ENCODE results near the gene PTPN23. TPM values are rescaled to one million over a fixed set of nuclear protein-coding genes. Genes with fewer than 3 reads are reported as not detected.

PTPN23 gene
- polyA plus RNA-seq, 1 donor from 2014 or later = 36.2 TPM

- Histone ChIP-seq H3K4me2 (ENCODE audit: low read length) (no peak overlapping the region), H3K9ac (ENCODE audit: low read length) (no peak overlapping the region), H4K20me1 (ENCODE audit: insufficient read depth) (no peaks in the 10 kb centered on the region), H3F3A (ENCODE audit: insufficient read depth, low read length, poor library complexity, severe bottlenecking) (no peaks in the 10 kb centered on the region), H3K4me3 (ENCODE audit: low read length) (no peak overlapping the region), H3K9me2 (ENCODE audit: insufficient read depth, low read length) (no peaks in the 10 kb centered on the region), H3K27ac (ENCODE audit: low read length) (no peak overlapping the region), H3K79me2 (replicated peaks; ENCODE audit: insufficient read depth, low read length) (no peaks in the 10 kb centered on the region), H3K27me3 (ENCODE audit: insufficient read depth, low read depth, low read length) (no peaks in the 10 kb centered on the region), H3K9me3 (ENCODE audit: low read length) (no peaks in the 10 kb centered on the region), H3K36me3 (ENCODE audit: insufficient read depth, low read length) (no peaks in the 10 kb centered on the region), H2AFZ (ENCODE audit: low read depth, low read length) (no peak overlapping the region)
- TF ChIP-seq CTCF (IDR thresholded peaks at IDR 0.05; ENCODE audit: poor library complexity, severe bottlenecking) = no peak
- TF ChIP-seq MXI1 (conservative IDR thresholded peaks at IDR 0.05; ENCODE audit: poor library complexity, severe bottlenecking) = no peak
- TF ChIP-seq POLR2AphosphoS5 (IDR thresholded peaks at IDR 0.05) = no peak
- TF ChIP-seq SMC3 (conservative IDR thresholded peaks at IDR 0.05; ENCODE audit: poor library complexity) = no peak
- TF ChIP-seq RAD21 (conservative IDR thresholded peaks at IDR 0.05) = no peak
- no peak for TF ChIP-seq TAF1 (IDR thresholded peaks at IDR 0.05; ENCODE audit: low read depth)
- no peak for TF ChIP-seq REST (IDR thresholded peaks at IDR 0.05; ENCODE audit: borderline replicate concordance)
- TF ChIP-seq EZH2 (IDR thresholded peaks at IDR 0.05; ENCODE audit: borderline replicate concordance, insufficient read depth, low read length, poor library complexity, severe bottlenecking) = no peak
- no peak for TF ChIP-seq EP300 (conservative IDR thresholded peaks at IDR 0.05; ENCODE audit: poor library complexity, severe bottlenecking)
These were observed 47.0 kb downstream of the PTPN23 start for GRCh38 chr3:47427866-47428265.

- H3K9me2 ChIP-seq (ENCODE audit: insufficient read depth, low read length) = no peaks in the 10 kb centered on the region
- no peak overlapping the region for H3K4me2 ChIP-seq (ENCODE audit: low read length)
- no peaks in the 10 kb centered on the region for H3K36me3 ChIP-seq (ENCODE audit: insufficient read depth, low read length)
- H3K4me3 ChIP-seq (ENCODE audit: low read length) = no peak overlapping the region
- H3F3A ChIP-seq (ENCODE audit: insufficient read depth, low read length, poor library complexity, severe bottlenecking) = no peaks in the 10 kb centered on the region
- no peaks in the 10 kb centered on the region for H3K79me2 ChIP-seq (replicated peaks; ENCODE audit: insufficient read depth, low read length)
- H4K20me1 ChIP-seq (ENCODE audit: insufficient read depth) = no peaks in the 10 kb centered on the region
- TF ChIP-seq EZH2 (IDR thresholded peaks at IDR 0.05; ENCODE audit: borderline replicate concordance, insufficient read depth, low read length, poor library complexity, severe bottlenecking) = no peak
- TF ChIP-seq RAD21 (conservative IDR thresholded peaks at IDR 0.05) = no peak
- TF ChIP-seq REST (IDR thresholded peaks at IDR 0.05; ENCODE audit: borderline replicate concordance) = no peak
- TF ChIP-seq MXI1 (conservative IDR thresholded peaks at IDR 0.05; ENCODE audit: poor library complexity, severe bottlenecking) = no peak
- no peak for TF ChIP-seq SMC3 (conservative IDR thresholded peaks at IDR 0.05; ENCODE audit: poor library complexity)
- no peak for TF ChIP-seq EP300 (conservative IDR thresholded peaks at IDR 0.05; ENCODE audit: poor library complexity, severe bottlenecking)
- TF ChIP-seq CTCF (IDR thresholded peaks at IDR 0.05; ENCODE audit: poor library complexity, severe bottlenecking) = no peak
- TF ChIP-seq POLR2AphosphoS5 (IDR thresholded peaks at IDR 0.05) = no peak
- TF ChIP-seq TAF1 (IDR thresholded peaks at IDR 0.05; ENCODE audit: low read depth) = no peak
- H3K27ac ChIP-seq (ENCODE audit: low read length) = no peak overlapping the region
- no peak overlapping the region for H2AFZ ChIP-seq (ENCODE audit: low read depth, low read length)
- H3K27me3 ChIP-seq (ENCODE audit: insufficient read depth, low read depth, low read length) = no peaks in the 10 kb centered on the region
- no peak overlapping the region for H3K9ac ChIP-seq (ENCODE audit: low read length)
- no peaks in the 10 kb centered on the region for H3K9me3 ChIP-seq (ENCODE audit: low read length)
These were observed 47.8 kb downstream of the PTPN23 start for GRCh38 chr3:47428662-47429061.

Measured in neural cell (in vitro differentiated cells).